HG03064 (cell line): Measurements from ENCODE around the gene DLGAP1.

ENCODE experiments used
- ATAC-seq: cut with Tn5 transposase; IDR thresholded peaks from one replicate; pipeline ENCODE4 v1.9.1; 2021; ENCODE audit warnings: low read depth; ENCODE audit not compliant: unreplicated experiment

Gene DLGAP1

DNA sequence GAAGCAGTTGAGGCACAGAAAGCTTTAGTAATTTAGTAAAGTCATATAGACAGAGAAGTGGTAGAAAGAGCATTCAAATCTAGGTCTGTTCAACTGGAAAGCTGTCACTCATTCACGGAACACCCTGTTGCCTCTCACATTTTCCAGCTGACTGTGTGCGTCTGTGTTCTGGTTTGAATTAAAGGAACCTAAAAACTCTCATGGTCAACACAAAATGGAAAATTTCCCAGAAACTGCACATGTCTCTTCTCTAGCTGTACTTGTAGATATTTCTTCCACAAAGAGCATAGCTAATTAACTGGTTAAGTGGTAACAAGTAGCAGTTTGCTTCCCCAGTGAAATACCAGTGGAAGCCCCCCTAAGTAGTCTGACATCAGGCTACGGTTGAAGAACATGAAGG is 614.3 kb downstream of the DLGAP1 start:
- no peak for ATAC-seq

DNA sequence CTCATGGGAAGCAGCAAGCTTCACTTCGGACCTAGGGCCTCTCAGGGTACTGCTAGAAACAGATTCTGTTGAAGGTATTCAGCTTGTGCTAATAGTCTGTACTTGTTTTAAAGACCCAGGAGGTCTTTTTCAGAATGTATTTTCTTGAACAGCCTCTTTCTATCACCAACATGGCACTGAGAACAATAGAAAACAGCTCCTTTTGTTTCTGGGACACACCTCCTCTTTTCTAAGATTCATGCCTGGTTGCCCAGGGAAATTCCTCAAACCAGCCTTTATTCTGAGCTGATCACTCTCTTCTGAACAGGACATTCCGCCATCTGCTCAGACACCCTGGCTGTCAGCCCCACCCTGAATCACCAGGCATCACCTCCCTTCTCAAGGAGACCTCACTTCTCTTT is 615.5 kb downstream of the DLGAP1 start:
- no peak for ATAC-seq

DNA sequence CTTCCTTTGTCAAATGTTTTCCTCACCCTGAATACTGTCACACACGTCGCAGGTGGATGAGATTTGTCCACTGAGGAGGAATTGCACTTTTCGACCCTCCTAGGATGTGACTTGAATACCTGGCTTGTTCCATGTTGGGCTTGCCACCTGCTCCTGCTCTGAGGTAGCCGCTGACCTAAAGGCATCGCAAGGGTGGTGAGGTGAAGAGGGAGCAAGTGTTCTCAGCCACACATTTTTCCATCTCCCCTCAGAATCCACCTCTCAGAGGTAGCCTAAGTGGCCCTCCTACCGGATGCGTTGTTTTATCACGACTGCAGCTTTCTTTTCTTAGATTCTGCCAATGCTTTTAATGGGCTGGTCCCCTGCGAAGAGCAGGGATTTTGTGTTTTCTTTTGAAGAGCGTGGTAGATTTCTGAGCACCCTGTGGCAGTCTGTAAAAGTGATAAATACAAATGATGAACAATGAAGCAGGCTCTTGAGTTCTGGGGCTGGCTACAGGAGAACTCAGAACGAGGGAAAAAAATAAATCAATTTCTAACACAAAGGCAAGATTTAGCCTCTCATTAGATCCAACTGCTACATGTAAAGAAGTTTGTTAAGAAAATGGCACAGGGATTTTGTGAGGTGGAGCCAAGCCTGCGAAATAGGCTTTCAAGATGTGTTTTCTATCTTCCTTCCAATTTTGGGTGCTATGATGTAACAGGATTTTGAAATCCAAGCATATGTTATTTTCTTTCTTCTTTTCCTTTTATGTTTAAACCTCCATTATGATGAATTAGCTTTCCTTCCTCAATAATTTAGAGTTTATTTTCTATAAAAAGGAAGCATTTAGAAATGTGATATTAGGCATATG is 618.4 kb downstream of the DLGAP1 start:
- no peak for ATAC-seq

DNA sequence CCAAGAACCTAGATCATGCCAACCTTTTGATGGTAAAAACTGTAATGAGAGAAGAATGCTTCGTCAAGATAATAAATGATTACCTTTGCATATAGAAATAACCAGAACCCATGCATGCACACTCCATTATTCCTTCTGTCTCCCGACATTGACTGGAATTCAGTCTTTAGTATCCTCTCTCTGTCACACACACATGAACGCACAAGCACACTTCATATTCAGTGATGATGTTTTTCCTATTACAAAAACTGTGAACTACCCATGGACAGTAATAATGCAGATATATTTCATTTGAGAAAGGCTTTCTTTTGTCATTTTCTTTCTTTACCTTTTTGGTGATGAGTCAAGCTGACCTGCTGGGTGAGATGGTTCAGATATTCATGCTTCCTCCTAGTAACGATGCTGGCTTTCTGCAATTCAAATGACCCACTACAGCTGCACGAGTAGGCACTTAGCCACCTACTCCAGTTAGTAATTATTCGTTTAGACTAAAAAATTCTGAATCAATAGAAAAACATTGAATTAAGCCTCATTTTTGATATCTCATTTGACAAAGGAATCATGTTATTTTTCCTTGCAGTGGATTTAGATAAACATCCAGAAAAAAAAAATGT is 623.0 kb downstream of the DLGAP1 start:
- ATAC-seq = no peak

DNA sequence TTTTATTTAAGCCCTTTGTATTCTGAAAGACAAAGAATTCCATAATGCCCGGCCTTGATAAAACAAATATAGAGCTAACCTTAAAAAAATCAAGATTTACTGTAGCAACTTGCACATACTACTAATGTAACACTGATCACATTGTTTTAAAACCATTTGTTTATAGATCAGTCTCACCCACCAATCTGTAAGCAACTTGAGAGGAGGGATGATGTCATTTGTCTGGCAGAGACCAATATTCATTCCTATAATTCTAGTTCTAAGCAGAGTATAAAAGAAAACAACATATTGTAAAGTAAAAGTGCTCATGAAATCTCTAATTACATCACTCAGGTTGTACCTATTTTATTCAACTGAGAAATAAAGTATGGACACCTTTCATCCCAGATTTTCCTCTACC is 624.5 kb downstream of the DLGAP1 start:
- no peak for ATAC-seq

DNA sequence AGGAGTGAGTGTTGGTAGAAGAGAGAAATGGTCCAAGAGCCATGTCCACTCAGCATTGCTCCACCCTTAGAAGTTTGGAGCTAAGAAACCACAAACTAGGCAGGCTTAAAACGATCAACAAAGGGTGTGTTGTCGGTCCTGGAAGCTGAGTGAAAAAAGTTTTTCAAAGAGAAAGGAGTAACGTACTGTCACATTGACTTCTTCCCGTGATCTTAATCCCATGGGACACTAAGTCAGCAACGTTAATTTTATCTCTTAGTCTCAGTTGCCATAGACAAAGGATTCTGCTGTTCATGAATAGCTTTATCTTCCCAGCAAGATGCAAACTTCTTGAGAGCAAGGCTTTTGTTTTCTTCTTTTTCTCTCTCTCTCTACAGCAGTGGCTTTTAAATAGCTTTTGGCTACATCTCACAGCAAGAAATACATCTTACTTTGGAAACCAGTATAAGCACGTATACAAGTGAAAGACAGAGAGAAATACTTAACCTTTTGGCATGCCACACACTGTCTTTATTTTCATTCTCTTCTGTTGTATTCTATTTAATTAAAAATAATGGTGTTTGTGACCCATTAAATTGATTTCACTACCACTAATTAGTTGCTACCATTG is 627.8 kb downstream of the DLGAP1 start:
- ATAC-seq = no peak

DNA sequence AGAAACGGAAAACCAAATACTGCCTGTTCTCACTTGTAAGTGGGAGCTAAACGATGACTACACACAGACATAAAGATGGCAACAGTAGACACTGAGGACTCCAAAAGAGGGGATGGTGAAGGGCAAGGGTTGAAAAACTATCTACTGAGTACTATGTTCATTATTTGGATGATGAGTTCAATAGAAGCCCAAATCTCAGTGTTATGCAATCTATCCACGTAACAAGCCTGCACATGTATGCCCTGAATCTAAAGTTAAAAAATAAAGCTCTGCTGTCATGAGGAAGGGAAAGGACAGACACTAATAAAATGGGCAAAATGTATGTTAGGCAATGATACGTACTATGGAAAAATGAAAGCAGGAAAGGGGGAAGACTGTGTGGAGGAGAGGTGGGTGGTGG is 629.1 kb downstream of the DLGAP1 start:
- no peak for ATAC-seq

DNA sequence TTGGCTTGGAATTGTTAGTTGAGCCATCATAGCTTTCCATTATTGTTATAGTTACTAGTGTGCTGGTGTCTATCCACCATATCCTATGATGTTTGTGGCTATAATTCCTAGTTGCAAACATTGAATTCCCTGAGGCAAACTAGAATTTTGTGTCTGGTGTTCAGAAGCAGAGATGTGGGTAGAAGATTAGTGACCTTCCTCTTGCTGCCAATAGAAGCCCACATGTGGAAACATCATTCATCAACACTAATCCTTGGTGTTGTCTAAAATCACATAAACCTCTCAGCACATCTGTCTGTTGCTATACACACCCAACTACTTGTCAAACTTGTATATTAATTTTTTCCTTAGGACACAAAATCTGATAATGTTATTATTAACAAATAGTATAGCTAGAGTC is 631.0 kb downstream of the DLGAP1 start:
- no peak for ATAC-seq

DNA sequence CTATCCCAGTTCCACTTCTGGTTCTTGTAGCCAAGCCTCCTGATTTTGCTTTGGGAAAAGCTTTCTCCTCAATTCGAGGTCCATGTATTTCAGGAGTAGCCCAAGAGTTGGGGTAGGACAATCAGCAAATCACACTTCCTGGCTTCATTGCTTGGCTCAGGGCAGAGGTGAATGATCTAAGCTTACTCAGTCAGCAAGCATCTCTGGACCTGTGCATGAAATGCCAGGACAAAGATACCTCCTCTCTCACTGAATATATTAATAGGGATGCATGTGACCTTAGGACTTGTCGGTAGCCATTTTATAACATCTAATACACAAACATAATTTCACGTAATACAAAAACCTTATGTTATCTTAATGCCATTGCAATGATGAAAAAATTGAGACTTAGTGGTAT is 632.0 kb downstream of the DLGAP1 start:
- ATAC-seq = no peak

DNA sequence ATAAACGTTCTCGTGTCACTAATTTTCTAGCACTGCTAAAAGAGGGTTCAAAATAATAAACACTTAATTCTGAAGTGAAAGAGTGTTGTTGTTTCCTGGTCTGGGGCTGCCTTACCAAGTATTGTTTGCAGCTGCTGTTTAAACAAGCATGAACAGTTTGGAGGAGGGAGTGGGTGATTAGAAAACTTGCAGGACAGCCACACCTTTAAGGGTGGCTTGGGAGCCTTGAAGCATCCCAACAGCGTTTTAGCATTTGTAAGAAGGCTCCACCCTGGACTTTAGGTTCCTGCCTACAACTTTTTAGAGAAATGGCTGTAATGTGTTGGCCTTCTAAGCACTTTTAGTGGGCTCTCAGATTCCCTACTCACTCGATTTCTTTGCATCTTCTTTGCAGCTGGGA is 633.6 kb downstream of the DLGAP1 start:
- no peak for ATAC-seq

DNA sequence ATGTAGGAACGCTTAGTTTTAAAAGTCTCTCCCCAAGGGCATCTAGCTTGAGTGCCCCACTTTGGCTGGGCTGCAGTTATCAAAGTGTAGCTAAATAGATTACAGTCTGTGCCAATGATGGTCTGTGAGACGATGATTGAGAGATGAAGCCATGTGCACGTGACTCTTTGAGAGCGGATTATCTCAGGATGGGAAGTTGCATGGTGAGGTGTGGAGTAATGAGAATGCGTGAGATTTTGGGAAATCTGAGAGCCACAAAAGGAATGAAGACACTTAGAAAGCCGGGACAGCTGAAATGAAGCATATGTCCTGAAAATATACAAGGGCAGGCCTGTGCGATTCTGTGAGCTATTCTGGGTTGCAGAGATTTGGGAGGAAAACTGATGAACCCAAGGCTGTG is 635.1 kb downstream of the DLGAP1 start:
- ATAC-seq = no peak

DNA sequence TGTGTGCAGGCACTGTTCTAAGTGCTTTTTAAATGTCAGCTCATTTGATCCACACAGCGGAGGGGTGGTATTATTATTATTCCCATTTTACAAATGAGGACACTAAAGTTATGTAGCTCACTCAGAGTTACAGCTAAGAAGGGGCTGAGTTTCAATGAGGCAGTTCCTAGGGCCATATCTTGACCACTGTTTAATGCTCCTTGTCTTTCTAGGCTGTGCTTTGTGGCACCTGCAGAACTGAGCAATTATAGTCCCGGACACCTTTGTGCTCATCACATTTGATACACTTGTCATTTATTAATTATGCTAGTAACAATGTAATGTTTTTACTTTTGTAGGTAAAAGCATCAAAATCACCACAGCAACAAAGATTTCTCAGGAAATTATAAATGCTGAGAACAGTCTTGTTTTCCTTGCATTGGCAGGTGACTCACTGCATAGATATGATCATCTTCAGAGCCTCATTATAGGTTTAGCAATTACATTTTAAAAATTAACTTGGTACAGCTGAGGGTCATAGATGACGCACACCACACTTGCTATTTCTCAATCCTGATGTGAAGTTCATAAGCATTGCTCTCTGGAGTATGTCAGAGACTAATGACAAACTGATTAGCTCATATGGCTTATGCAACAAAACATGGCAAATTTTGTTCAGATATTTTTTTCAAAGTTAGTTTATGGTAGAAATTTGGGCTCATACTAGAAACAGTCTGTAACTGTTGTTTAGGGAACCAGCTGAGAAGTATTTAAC is 638.3 kb downstream of the DLGAP1 start:
- ATAC-seq = no peak

DNA sequence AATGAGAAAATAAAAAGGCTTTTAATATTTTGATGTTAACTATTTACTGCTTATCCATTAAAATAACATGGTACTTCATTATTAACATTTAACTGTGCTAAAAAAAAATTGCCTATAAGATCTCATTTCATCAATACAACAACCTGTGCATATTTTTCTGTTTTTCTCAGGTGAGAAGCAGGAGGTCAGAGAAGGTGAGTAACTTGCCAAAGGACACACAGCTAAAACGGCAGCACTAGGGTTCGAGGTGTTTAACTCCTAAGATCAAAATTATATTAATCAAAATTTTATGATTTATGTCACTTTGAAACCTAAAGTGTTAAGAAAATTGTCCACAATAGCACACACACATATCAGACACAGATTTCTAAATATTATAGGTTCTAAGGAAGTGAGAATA is 639.1 kb downstream of the DLGAP1 start:
- no peak for ATAC-seq

DNA sequence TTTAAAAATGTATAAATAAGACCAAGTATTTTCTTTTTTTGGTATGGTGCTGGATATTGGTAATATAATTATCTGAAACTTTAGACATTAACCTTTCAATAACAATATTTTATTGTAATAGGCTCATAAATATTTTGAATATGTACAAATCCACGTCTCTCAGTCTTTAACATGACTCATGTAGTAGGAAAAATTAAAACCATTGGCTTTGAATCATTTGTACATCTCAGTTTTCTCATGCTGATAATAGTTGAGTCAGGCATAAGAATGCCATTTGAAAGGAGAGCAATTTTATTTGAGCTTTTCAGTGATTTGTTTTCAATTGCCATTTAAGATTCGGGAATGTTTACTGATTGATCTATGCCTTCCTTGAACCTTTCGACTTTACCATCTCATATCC is 640.3 kb downstream of the DLGAP1 start:
- no peak for ATAC-seq

DNA sequence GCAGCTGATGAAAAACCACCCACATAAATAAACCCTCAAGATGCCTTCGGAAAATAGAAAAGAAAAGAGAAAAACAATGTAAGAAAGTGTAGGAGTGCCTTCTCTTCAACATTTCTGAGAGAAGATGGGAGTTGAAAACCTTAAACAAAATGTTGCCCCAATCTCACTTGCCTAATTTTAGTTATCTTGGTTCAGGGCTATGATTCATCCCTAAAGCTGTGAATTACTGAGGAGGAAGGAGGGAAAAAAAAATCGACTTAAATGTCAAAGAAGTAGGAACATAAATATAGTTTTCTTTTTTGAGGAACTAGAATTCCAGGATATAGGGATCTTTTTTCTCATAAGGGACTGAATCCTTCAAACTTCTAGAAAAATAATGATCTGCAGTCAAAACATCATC is 644.8 kb downstream of the DLGAP1 start:
- no peak for ATAC-seq

DNA sequence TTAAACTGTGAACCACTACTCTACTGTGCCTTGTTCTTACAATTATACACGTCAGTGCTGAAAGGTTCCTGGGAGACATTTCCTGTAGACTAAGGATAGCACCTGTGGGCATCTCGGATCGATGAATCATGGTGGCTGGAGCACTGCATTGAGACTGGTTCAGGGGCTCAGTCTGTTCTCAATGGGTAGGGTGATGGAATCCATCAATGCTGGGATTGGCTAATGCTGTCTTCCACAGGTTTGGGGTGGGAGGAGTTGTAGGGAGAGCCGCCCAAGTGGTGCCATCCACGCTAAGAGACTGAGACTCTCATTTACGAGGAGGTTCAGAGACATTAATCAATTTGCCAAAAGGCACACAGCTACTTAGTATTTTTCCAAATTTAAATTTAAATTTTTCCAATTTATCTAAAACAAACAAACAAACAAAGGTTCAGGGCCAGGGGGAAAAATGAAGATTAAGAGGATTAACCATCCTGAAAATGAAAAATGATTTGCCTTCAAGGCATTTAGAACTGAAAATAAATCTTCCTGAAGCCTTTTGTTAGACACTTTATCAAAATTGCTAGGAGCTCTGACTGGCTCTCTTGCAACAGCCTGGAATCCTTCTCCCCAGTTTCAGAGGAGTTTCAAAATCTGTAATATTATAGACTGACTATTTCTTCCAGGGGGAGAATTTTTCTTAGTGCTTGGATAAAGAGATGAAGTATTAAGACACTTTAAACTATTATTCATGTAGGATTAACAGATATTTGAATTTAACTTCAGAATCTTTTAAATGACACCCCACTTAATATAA is 645.9 kb downstream of the DLGAP1 start:
- ATAC-seq = no peak

DNA sequence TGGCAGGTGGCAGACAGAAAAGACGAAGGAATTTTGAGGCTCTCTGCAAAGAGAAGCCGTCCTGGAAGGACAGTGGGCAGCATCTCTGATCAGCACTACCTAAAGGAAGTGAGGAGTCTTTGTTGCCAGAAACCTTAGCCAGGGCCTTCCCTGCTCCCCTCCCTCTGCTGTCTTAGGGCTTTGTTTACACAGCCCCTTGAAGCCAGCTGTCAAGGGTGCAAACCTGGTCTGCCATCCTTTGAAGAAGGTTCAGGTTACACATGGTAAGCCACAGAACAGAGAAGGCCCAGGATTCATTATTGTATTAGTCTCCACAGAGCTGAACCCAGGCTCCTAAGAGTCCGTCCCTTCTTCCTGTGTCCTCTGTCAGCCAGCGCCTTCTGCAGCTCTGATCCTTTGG is 648.5 kb downstream of the DLGAP1 start:
- no peak for ATAC-seq

DNA sequence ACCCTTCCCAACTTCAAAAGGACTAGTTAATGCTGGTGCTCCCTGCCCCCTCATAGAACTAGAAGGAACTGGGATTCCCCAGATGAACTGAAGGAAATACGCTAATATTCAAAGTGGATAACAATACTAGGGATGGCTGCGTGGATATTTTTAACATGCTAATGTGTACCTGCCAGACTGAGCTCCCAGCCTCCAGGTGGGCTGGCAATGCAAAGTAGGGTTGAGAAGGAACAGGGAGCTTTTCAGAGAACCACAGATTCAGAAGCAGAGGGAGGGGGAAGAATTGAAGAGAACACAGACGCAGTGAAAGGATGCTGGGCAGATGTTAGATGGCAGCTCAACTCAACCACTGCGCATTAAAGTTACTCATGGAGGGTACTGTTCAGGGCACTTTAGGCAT is 650.8 kb downstream of the DLGAP1 start:
- no peak for ATAC-seq

DNA sequence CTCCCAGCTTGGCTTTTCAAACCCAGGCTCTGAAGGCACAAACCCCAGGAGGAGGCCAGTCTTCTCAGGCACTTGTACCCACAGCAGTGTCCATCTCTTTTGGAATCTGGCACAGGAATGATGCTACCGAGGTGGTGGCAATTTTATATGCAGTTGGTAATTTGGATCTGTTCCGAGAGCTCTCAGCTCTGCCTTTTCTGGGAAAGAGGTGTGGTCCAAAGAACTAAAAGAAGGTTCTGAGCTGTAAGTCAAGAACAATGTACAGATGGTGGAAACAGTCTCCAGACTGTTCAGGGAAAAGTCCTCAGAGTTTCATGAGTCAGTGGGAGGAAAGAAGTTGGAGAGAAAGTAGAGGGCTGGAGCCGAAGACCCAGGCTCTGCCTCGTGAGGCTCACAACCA is 651.8 kb downstream of the DLGAP1 start:
- no peak for ATAC-seq

DNA sequence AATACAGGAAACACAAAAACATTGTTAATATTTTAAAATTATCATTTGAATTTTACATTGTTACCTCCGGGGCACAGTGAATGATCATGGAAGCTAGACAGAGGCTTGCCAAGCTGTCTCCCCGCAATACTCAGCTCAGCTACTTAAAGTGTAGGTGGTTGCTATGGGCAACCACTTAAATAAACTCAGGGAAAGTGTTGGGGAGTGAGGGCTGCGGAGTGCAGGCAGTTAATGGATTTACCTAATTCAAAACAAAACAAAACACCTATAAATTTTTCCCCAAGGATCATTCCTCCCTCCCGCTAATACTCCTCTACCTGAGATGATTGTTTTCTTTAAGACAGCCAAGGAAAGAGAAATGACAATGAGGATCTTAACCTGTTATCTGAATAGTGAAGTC is 655.6 kb downstream of the DLGAP1 start:
- ATAC-seq = no peak
